ENCODE measurements around the gene PDZD2.

GRCh38 chr5:32008746-32009145 lies 369.8 kb downstream of the PDZD2 start:
- no peak for TF ChIP-seq CTCF (IDR thresholded peaks at IDR 0.05; ENCODE audit: low read depth, low read length)
- no peak for TF ChIP-seq EZH2phosphoT487 (IDR thresholded peaks at IDR 0.05; ENCODE audit: low read depth)

Data from OCI-LY3 (cell line).